TTC549 (cell line): Measurements from ENCODE around the gene ZNF778.
"Not testable (repeated sequence)": the region's sequence is repeated elsewhere in the genome, so short reads cannot be mapped to it uniquely, and the experiment has no call there.

Experiments
- FAIRE-seq: peaks from 2 replicates; lab custom pipeline; 2012; peaks lifted over from hg19 to GRCh38; lab: Jason Lieb, UNC

The ZNF778 gene

GRCh38 chr16:89217138-89217387, 440 bp upstream of the ZNF778 start:
- no peak for FAIRE-seq

- FAIRE-seq = no peak
Measured at GRCh38 chr16:89219365-89219764, 1.9 kb downstream of the ZNF778 start.

- no peak for FAIRE-seq
Measured at GRCh38 chr16:89221604-89222003, 4.1 kb downstream of the ZNF778 start.

- no peak for FAIRE-seq
Measured at GRCh38 chr16:89222931-89223330, 5.4 kb downstream of the ZNF778 start.

GRCh38 chr16:89224665-89225064, 7.2 kb downstream of the ZNF778 start:
- FAIRE-seq = no peak

- FAIRE-seq = no peak
Measured at GRCh38 chr16:89230255-89230654, 12.8 kb downstream of the ZNF778 start.

GRCh38 chr16:89232107-89232506, 14.6 kb downstream of the ZNF778 start:
- FAIRE-seq = no peak

GRCh38 chr16:89233678-89234490, 16.4 kb downstream of the ZNF778 start:
- FAIRE-seq = no peak

GRCh38 chr16:89237733-89238132, 20.2 kb downstream of the ZNF778 start:
- FAIRE-seq = no peak

- no peak for FAIRE-seq
Measured at GRCh38 chr16:89241187-89242007, 23.9 kb downstream of the ZNF778 start.

GRCh38 chr16:89242795-89243200, 25.3 kb downstream of the ZNF778 start:
- no peak for FAIRE-seq

- no peak for FAIRE-seq
Measured at GRCh38 chr16:89243664-89244063, 26.2 kb downstream of the ZNF778 start.

GRCh38 chr16:89244264-89244663, 26.8 kb downstream of the ZNF778 start:
- FAIRE-seq = not testable (repeated sequence)

- no peak for FAIRE-seq
Measured at GRCh38 chr16:89244754-89245153, 27.3 kb downstream of the ZNF778 start.

GRCh38 chr16:89246383-89246902, 28.9 kb downstream of the ZNF778 start:
- no peak for FAIRE-seq

- FAIRE-seq = no peak
Measured at GRCh38 chr16:89246903-89247733, 29.6 kb downstream of the ZNF778 start.

GRCh38 chr16:89247734-89248075, 30.2 kb downstream of the ZNF778 start:
- FAIRE-seq = not testable (repeated sequence)

- no peak for FAIRE-seq
Measured at GRCh38 chr16:89248196-89248982, 30.9 kb downstream of the ZNF778 start.

- FAIRE-seq = no peak
Measured at GRCh38 chr16:89253548-89254287, 36.2 kb downstream of the ZNF778 start.

- FAIRE-seq = no peak
Measured at GRCh38 chr16:89256651-89257254, 39.2 kb downstream of the ZNF778 start.

- FAIRE-seq = no peak
Measured at GRCh38 chr16:89257281-89257731, 39.8 kb downstream of the ZNF778 start.
